KMS-11 (cell line): ENCODE data around the gene MEF2A.

Source experiments
- H2AFZ ChIP-seq: fragments of 200-600 bp; sonication (generic); 2 replicates; pipeline ENCODE4 v1.6.1; 2016; ENCODE audit warnings: antibody characterized with exemption, mixed run types, low read depth
- H3K27ac ChIP-seq: fragments of 200-600 bp; sonication (generic); 2 replicates; pipeline ENCODE4 v1.6.1; 2016; ENCODE audit warnings: mild to moderate bottlenecking, mixed run types
- H3K27me3 ChIP-seq: fragments of 200-600 bp; sonication (generic); 2 replicates; pipeline ENCODE4 v1.6.1; 2017; ENCODE audit warnings: mild to moderate bottlenecking, low read depth, mixed run types, moderate library complexity; ENCODE audit not compliant: insufficient read depth
- H3K36me3 ChIP-seq: fragments of 200-600 bp; sonication (generic); 2 replicates; pipeline ENCODE4 v1.6.1; 2017; ENCODE audit warnings: mild to moderate bottlenecking, mixed run types; ENCODE audit not compliant: insufficient read depth
- H3K4me1 ChIP-seq: fragments of 200-600 bp; sonication (generic); 2 replicates; pipeline ENCODE4 v1.6.1; 2016; ENCODE audit warnings: mild to moderate bottlenecking, low read depth, mixed run types; ENCODE audit not compliant: poor library complexity, severe bottlenecking
- H3K4me2 ChIP-seq: fragments of 200-600 bp; sonication (generic); 2 replicates; pipeline ENCODE4 v1.7.0; 2016; ENCODE audit warnings: mild to moderate bottlenecking, mixed run types
- H3K4me3 ChIP-seq: fragments of 200-600 bp; sonication (generic); IDR thresholded peaks from 2 replicates; pipeline ENCODE4 v1.6.1; 2017; ENCODE audit warnings: low read depth, low read length, mixed read lengths; ENCODE audit not compliant: insufficient read depth
- H3K79me2 ChIP-seq: fragments of 200-600 bp; sonication (generic); 2 replicates; pipeline ENCODE4 v1.6.1; 2016; ENCODE audit warnings: low read depth, mixed run types; ENCODE audit not compliant: insufficient read depth
- H3K9ac ChIP-seq: fragments of 200-600 bp; sonication (generic); 2 replicates; pipeline ENCODE4 v1.6.1; 2016; ENCODE audit warnings: mild to moderate bottlenecking, mixed run types
- H4K20me1 ChIP-seq: fragments of 200-600 bp; sonication (generic); 2 replicates; pipeline ENCODE4 v1.6.1; 2016; ENCODE audit warnings: mild to moderate bottlenecking, mixed run types; ENCODE audit not compliant: insufficient read depth
- TF ChIP-seq, protein P1 (sequence below): fragments of 200-600 bp; sonication (generic); conservative IDR thresholded peaks from 2 replicates; pipeline ENCODE4 v1.6.1; 2017; ENCODE audit warnings: low read depth, mild to moderate bottlenecking, antibody characterized with exemption, low read length, moderate library complexity, mixed read lengths

MEF2A gene

DNA sequence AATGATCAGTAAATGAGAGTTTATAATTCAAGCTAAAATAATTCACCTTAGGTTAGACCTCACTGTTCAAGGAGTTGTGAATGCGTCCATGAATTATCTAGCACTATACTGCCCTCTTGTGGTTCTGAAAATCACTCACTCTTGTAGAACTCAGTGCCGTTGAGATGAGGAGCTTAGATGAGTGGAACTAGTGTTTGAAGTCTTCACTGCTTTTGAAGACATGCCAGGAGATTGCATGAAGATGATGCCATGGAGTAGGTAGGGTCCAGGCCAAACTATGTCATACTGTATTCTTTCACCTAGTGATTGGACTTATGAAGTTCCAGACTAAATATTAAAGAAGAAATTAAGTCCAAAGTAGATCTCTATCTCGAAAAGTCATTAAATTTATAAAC, 138.7 kb downstream of the MEF2A start:
- TF ChIP-seq, protein P1, sequence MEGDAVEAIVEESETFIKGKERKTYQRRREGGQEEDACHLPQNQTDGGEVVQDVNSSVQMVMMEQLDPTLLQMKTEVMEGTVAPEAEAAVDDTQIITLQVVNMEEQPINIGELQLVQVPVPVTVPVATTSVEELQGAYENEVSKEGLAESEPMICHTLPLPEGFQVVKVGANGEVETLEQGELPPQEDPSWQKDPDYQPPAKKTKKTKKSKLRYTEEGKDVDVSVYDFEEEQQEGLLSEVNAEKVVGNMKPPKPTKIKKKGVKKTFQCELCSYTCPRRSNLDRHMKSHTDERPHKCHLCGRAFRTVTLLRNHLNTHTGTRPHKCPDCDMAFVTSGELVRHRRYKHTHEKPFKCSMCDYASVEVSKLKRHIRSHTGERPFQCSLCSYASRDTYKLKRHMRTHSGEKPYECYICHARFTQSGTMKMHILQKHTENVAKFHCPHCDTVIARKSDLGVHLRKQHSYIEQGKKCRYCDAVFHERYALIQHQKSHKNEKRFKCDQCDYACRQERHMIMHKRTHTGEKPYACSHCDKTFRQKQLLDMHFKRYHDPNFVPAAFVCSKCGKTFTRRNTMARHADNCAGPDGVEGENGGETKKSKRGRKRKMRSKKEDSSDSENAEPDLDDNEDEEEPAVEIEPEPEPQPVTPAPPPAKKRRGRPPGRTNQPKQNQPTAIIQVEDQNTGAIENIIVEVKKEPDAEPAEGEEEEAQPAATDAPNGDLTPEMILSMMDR: no peak; the same call in 1 of the 2 replicates
- no peaks in the 10 kb centered on the region for H3K36me3 ChIP-seq
- peak overlapping the region; percentile 49; the same call in 1 of the 2 replicates for H3K27ac ChIP-seq
- no peaks in the 10 kb centered on the region for H3K79me2 ChIP-seq
- no peak overlapping the region for H2AFZ ChIP-seq
- H3K4me1 ChIP-seq: peaks cover 27% of the 10 kb centered on the region
- no peak overlapping the region for H3K4me3 ChIP-seq
- H4K20me1 ChIP-seq: no peaks in the 10 kb centered on the region
- H3K4me2 ChIP-seq: peak overlapping the region; percentile 50
- H3K27me3 ChIP-seq: no peaks in the 10 kb centered on the region
- peak overlapping the region; percentile 35; the same call in 1 of the 2 replicates for H3K9ac ChIP-seq

GRCh38 chr15:99706557-99707303, 140.9 kb downstream of the MEF2A start:
- Histone ChIP-seq H3K4me3 (no peak overlapping the region), H3K4me1 (peaks cover 27% of the 10 kb centered on the region), H3K27me3 (no peaks in the 10 kb centered on the region), H3K79me2 (no peaks in the 10 kb centered on the region), H3K27ac (no peak overlapping the region), H2AFZ (no peak overlapping the region), H3K9ac (no peak overlapping the region), H4K20me1 (no peaks in the 10 kb centered on the region), H3K36me3 (no peaks in the 10 kb centered on the region), H3K4me2 (no peak overlapping the region)
- TF ChIP-seq, protein P1: no peak

- H3K79me2 ChIP-seq: no peaks in the 10 kb centered on the region
- H3K9ac ChIP-seq: no peak overlapping the region
- no peak overlapping the region for H3K27ac ChIP-seq
- TF ChIP-seq, protein P1: no peak
- H3K4me1 ChIP-seq: peaks cover 24% of the 10 kb centered on the region
- H3K27me3 ChIP-seq: no peaks in the 10 kb centered on the region
- no peaks in the 10 kb centered on the region for H4K20me1 ChIP-seq
- no peak overlapping the region for H3K4me3 ChIP-seq
- no peak overlapping the region for H3K4me2 ChIP-seq
- H2AFZ ChIP-seq: no peak overlapping the region
- no peaks in the 10 kb centered on the region for H3K36me3 ChIP-seq
Measured at GRCh38 chr15:99707473-99708270, 141.9 kb downstream of the MEF2A start.

DNA sequence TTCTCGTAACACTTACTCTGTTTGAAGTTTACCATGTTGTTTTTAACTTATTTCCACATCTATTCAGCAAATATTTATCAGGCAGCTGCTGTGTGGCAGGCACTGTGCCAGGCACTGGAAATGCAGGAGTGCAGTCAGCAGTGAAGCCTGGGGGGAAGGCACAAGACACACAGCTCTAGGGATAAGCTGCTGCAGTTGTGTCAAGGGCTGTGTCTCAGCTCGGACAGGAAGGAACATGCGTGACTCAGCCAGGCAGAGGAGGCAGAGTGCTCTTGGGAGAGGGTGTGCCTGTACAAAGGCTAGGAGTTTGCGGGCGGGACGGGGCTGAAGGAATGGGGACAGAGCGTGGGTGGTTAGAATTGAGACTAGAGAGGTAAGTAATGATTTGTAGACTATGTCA, 142.8 kb downstream of the MEF2A start:
- TF ChIP-seq, protein P1: no peak
- H4K20me1 ChIP-seq: no peaks in the 10 kb centered on the region
- H3K4me3 ChIP-seq: no peak overlapping the region
- no peaks in the 10 kb centered on the region for H3K36me3 ChIP-seq
- no peak overlapping the region for H2AFZ ChIP-seq
- no peak overlapping the region for H3K27ac ChIP-seq
- no peaks in the 10 kb centered on the region for H3K79me2 ChIP-seq
- no peaks in the 10 kb centered on the region for H3K27me3 ChIP-seq
- peaks cover 15% of the 10 kb centered on the region for H3K4me1 ChIP-seq
- H3K9ac ChIP-seq: no peak overlapping the region
- H3K4me2 ChIP-seq: no peak overlapping the region
